GM18861 (cell line): ENCODE data around the gene FAM170B.

Experiments
- ATAC-seq: cut with Tn5 transposase; IDR thresholded peaks from one replicate; pipeline ENCODE4 v1.9.1; 2021; ENCODE audit not compliant: unreplicated experiment

FAM170B gene

DNA sequence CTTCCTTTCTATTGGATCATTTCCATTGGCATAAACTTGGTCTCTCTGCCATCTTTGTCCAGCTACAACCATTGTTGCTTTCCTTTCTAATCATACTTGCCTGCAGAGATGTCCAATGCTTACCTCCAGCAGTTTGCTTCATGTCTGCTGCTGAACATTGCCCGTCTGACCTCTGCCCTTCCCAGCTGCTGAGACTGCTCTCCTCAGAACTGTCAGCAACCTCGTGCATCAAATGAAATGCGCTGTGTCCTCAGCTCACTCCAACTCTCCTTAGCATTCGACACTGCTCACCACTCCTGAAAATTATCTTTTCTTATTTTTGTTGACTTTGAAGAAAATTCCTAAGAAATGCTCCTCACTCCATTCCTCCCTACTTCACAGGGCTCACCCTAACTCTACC lies 5.0 kb downstream of the FAM170B start:
- no peak for ATAC-seq

DNA sequence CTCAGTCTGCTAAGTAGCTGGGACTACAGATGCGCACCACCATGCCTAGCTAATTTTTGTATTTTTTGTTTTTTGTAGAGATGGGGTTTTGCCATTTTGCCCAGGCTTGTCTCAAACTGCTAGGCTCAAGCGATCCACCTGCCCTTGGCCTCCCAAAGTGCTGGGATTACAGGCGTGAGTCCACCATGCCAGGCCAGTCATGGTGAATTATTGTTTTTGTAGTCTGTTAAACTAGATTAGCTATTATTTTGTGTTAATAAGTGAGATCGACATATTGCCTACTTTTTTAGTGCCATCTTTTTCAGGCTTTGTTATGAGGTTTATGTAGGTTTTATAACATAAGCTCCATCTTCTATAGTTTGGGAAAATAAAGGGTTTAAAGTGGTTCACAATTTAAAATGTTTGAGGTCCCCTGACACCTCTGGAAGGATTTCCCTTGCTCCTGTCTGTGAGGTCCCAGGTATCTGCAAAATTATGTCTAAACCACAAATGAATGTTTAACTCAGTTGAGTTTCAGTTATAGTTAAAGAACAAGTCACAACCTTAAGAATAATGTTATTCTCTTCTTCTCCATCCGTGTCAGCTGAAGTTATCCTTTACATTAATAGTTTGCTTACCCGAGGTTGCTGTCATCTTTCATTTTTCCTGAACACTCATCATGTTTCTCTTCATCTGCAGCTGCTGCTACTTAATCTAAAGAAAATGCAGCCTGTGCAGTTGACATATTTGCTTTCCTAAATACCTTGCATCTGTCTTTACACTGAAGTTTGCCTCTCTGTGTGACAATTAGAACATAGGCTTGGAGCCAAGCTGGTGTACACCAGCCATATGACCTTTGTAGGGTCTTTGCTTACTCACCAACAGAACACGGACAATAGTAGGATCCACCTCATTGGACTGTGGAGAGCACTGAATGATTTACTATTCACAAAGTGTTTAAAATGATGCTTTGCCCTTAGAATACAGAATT lies 9.6 kb downstream of the FAM170B start:
- ATAC-seq: peak; percentile 81

DNA sequence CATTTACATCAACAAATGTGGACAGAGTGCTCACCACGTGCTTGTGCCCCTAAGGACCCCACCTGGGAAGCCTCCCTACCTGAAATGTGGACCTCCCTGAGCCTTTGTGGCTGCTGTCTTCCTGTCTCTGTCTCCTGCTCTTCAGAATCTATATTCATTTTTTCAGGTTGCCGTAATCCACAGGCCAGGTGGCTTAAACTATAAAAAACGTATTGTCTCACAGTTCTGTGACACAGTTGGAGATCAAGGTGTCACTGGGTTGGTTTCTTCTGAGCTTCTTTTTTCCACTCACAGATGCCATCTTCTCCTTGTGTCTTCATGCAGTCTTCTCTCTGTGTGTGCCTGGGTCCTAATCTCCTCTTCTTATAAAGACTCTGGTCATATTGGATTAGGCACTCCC lies 12.9 kb downstream of the FAM170B start:
- no peak for ATAC-seq

DNA sequence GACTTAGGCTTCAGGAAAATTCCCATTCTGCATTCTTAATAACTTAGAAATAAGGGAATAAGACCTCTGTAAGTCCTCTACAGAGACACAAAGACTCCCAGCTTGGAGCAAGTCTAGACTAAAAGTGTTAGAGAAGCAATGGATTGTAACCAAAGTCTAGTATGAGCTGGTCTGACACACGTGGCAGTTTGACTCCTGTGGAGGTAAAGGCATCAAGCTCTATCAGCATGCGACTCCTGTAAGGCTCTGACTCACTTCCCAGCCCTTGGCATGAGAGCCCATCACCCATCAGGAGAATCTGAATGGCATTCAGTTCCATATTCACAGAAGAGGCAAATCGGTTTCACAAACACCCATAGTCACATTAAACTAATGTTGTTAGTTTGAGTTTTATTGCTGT lies 14.1 kb downstream of the FAM170B start:
- no peak for ATAC-seq

DNA sequence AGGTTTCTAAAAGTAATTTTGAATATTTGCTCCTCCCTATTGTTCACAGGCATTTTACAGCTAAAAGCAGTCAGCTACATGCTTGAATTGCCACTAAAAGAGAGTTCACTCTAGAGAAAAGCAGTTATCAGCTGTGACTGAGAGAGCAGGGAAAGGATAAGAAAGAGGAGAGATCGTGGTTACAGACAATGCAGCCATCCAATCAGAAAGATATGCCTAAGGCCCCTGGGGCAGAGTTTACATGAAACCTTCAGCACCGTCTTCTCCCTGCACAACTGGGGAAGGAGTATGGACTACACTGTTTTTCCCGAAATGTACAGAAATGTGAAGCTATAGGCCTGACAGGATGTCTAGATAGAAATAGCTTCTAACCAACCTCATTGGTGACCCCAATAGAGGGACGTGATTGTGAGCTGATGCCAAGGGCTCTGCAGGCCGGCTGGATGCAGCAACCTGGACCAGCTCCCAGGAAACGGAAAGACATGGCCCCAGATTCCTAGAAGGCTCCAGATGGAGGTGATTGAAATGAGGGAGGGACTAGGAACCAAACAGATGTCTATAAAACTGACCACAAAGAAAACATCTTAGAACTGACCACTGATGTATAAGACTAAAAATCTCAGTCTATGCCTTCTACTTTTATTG lies 15.3 kb downstream of the FAM170B start:
- no peak for ATAC-seq

DNA sequence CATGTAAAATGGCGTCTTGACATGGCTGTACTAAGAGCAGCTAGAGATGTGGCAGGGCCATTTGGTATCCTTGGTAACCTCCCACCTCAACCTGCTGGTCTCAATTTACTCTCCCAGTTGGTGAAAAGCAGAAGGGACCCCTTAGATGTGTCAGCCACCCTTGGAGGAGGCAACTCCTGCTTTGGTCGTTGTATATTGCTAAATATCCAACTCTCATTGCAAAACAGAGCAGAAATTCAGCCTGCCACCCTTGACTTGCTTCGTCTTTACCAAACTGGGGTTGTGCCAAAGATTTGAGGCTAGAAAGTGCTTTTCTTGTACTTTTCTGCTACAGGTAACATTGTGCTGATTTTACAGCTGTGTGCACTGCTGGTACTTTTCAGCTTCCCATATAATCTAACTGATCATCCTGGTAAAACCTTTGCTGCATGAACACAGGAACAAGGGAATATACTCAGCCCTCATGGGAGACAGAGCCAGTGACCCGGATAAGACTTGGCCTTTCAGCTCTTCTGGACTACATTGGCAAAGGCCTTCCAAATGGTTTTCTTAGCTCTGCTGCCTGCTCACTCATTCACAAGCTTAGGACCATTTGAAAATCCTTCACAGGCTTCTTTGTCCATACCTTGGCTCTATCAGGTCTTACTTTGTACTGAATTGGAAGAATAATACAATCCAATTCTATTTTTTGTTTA lies 16.3 kb downstream of the FAM170B start:
- ATAC-seq: no peak

DNA sequence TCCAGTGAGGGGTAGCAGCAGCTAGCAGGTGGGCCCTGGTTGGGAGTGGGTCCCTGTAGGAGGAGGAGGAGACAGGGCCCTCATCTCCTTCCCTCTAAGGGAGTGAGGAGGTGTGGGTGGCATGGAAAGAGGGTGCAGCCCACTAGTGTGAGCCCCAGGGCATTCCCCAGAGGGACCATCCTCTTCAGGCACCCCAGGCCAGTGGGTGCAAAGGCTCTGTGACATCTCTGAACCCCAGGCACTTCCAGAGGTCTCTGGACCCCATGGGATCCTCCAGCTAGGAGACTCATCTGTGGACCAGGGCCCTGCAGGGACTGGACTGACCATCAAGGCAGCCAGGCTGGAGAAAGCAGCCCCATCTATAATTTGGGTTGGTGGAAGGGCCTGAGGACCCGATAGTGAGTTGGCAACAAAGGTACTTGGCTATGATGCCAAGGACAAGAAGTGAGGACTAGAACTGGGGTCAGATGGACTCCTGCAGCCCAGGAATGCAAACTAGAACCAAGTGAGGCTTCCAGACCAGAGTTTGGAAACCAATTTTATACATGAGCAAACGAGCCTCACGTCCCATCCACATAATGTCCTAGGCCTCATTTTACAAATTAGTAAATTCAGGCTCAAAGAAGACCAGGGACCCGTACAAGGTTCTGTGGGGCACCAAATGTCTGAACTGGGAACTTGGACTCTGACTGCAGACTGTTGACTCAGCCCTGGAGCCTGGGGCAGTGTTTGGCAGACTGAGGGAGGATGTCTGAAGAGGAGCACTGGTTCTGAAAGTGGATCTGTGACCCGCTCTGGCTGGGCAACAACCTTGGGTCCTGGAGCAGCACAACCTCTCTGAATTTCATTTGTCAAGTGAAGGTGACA lies 17.1 kb downstream of the FAM170B start:
- ATAC-seq: no peak

DNA sequence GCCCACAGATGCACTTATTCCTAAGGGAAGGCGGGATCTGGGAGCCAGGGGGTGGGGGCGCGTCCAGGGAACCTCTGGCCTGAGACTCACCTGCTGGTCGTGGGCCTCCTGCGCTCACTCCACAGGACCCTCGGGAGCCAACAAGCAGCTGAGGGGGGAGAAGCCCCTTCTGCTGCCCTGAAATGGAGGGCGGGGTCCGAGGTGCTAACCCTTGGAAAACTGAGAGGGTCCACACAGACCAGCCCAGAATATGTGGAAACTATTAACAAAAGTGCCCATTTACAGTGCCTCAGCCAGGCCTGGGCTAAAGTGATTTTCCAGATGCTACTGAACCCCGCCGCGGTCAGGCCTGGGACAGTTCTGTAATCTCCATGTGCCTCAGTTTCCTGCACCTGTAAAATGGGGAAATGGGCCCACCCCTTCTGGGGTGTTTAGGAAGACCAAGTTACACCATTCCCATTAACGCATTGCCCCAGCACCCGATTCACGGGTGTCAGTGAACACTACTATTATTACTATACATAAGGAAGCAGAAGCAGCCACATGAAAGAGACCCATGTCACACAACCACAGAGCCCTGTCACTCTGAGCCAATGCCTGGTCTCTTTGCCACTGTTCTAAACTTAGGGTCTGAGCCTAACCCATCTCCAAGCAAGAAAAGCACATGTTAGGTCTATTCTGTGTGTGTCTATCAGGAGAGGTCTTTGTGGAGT lies 17.9 kb downstream of the FAM170B start:
- ATAC-seq: no peak

DNA sequence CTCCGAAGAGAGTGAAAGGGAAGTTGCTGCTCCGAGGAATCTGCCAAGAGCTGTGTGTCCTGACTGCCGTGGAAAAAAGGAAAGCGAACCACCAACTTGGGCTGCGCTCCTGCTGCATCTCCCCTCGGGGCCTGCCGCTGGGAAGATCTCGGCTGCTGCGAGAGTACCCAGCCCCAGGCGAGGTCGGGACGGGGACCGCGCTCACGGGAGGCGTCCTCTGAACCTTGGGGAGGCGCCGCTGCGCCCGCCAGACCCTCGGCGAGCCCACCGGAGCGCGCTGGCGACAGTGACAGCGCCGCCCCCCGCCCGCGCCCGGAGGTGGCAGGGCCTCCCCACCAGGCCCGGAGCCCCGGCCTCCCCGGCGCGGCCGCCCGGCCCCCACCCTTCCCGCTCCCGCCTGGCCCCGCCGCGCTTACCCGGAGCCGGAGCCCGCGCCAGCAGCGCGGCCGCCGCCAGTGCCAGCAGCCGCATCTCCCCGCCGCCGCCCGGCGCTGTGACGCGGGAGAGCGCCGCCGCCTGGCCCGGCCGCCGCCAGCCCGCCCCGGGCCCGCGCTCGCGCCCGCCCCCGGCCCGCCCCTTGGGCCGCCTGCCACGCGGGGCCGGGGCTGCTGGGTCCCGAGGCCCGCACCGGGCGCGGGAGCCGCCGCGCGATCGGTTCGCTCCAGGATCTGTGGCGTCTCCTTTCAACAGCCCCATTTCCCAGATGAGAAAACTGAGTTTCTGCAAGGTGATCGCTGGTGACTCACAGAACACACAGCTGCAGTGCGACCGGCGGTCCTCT lies 18.6 kb downstream of the FAM170B start, which contains the start of gene VSTM4:
TSS of gene VSTM4 (minus strand) at position 508 of the 781 bp plus-strand sequence. CDS start at position 471, 37 bp downstream.
- no peak for ATAC-seq

DNA sequence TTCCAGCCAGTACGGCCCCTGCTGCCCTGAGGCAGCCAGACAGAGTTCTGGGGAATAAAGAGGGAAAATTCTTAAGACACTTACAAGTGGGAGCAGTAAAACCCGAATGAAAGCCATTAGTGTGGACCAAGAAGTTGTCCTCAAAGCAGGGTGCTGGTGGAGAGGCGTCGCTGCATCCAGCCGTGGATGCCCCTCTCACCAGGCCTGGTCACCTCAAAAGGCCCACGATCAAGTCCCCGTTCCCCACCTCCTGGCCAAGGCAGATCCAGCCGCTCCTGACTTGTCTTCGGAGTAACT lies 19.2 kb downstream of the FAM170B start:
- no peak for ATAC-seq

DNA sequence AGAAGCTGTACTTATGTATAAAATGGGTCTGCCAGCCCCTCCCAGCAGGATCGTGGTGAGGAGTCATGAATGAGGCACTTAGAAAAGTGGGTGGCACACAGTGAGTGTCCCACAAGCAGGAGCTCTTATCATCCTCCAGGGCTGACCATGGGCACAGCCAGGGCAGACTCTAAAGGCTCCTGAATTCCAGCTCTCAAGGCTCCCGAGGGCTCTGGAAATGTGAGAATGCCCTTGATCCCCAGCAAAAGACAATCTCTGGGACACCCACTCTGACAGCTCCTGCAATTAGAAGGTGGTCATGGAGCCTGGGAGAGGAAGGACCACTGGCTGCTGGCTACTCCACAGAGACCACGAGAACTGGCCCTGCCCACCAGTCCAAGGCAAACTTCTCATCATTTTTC lies 20.1 kb downstream of the FAM170B start:
- no peak for ATAC-seq

DNA sequence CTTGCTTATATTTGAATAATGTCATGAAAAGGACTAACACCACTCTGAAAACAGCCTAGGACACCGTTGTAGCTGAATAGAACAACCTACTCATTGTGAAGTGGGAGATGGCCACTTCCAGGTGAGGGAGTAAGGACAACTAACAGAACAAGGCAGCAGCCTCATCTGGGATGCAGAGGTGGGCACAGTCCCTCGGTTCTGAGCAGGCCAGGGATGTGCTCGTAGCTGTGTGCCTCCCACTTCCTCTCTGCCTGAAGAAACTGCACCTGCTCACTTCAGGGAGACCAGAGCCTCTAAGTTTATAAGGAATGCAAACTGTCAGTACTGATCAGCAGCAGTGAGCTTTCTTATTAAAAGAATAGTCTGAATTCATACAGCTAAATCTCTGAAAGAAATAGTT lies 21.0 kb downstream of the FAM170B start:
- ATAC-seq: no peak

DNA sequence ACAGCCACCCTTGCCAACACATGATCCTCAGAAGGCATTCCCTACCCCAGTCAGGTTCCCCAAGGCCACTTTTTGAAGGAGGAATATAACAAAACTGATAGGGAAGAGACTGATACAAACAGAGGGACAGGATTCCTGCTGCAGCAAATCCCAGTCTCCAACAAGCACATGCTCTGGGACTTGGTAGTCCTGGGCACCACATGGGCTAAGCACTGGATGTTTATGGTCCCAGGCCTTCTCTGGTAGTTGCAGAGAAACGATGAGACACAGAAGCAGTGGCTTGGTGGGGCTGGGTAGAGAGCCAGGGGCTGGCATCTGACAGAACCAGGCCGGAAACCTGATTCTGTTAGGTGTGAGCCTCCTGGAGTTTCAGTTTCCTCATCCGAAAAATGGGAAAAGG lies 21.7 kb downstream of the FAM170B start:
- no peak for ATAC-seq

DNA sequence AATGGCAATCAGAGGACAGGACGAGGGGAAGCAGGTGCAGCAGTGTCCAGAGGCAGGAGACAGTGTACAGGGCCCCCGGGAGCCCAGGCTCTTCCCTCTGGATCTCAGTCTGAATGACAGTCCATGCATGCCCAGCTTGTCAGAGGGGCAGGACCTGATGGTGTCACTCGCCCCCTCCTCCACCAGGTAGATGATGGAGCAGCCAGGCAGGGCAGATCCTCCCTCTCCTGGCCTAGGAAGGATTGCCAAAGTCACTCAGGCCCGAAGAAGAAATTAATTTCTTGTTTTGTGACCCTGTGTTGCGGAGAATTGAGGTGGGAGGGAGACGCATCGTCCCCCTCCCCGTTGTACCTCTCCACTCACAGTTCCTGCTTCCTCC lies 22.5 kb downstream of the FAM170B start:
- ATAC-seq: no peak

DNA sequence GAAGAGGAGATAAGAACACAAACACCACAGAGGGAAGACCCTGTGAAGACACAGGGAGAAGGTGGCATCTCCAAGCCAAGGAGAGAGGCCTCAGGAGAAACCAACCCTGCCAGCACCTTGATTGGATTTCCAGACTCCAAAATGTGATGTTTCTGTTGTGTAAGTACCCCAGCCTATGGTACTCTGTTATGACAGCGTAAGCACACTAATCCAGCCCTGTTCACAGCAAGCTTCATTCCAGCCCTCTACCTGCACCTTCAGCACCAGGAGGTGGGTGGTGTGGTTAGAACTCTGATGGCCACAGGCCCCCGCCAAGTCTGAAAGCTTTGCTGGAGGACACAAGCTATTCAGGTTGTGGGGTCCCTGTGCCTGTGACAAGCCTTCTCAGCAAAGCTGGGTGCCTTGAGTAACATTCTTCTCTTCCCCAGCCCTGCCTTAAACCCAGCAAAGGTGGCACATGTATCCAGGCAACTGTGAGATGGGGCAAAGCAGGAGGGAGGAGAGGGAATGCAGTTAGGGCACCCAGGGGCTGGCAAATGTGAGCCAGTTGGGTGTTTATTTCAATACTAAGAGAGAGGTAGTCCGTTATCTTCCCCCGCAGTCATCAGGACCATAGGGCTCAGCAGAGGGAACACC lies 23.0 kb downstream of the FAM170B start:
- no peak for ATAC-seq

DNA sequence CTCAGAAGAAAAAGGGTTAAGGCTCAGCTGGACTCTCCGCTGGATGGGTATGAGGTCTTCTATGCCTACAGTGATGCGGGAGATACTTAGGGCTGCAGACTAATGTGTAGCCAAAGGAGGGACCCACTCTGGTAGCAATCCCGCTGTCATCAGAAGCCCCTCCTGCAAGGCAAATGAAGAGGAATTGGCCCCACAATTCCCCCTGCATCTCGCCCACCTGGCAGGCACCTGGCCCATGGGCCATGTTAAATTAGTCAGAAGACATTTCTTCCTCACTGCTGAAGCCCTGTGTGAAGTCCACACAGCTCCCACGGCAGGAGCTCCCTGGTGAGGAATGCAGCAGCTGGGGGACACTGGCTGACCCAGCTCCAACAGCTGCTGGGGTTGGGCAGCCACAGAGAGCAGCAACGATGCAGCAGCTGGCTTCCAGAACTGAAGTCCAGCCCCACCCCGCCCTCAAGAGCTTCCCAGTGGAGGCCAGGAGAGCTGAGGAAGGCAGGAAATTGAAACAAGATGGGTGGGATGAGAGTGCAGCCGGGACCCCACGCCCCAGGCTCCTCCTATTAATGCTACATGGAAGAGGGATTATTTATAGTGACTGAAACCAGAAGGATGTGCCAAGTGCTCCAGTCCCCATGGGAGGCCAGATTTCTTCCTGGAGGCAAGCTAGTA lies 24.0 kb downstream of the FAM170B start:
- ATAC-seq: no peak

DNA sequence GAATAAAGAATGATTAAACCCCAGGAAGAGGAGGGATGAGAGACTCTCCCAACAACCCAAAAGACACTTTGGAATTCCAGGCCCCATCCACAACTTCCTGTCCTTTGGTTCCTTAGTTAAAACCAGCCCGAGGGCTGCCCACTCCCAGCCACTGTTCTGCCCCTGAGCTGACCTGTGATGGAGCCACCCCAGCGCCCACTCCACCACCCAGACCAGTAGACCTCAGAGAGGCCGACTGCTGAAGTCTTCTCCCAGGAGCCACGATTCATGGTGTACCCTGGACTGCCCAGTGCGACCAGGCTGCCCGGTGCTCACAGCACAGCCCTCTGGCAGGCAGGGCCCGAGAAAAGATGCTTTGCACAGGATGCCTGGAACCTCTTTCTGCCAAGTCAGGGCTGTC lies 25.2 kb downstream of the FAM170B start:
- ATAC-seq: no peak

DNA sequence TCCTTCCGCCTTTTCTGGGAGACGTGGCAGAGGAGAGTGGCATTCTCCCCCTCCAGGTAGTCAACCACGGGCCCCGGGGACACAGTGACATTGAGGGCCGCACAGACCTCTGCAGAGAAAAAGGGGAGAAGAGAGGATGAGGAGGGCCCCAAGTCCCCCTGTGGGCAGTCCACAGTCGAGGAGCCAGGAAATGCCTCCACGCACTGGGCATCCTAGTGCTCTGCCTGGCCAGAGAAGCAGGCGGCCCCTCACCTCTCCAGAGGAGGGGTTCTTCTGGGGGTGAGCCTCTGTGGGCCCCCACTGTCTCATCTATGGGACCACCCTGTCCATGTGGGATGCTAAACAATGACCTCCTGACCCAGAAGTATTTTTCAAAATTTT lies 25.9 kb downstream of the FAM170B start:
- no peak for ATAC-seq
